GM13976 (cell line): ENCODE measurements around the gene ME2.

Experiments used
- DNase-seq: peaks from one replicate; pipeline ENCODE4 v3.0.0; 2012; ENCODE audit warnings: low spot score
- CTCF ChIP-seq: IDR thresholded peaks from 2 replicates; pipeline ENCODE4 v1.5.1; 2012; ENCODE audit warnings: borderline replicate concordance, mild to moderate bottlenecking; ENCODE audit not compliant: insufficient read depth; ENCODE audit errors: extremely low read depth, missing control alignments, control extremely low read depth
- in situ Hi-C: fragments of 300-500 bp; cut with MboI; formaldehyde crosslinking; loops from one replicate; pipeline ENCODE4 v1.12.0; 2022; ENCODE audit warnings: low sequenced_read_pairs, mixed read lengths, inconsistent platforms; ENCODE audit not compliant: unreplicated experiment

ME2 gene

GRCh38 chr18:50839996-50840395 lies 38.9 kb upstream of the ME2 start:
- in situ Hi-C loops: no loop called here
- DNase-seq: no peak
- no peak for TF ChIP-seq CTCF

GRCh38 chr18:50842846-50843245 lies 36.1 kb upstream of the ME2 start:
- in situ Hi-C loops: no loop called here
- no peak for TF ChIP-seq CTCF
- DNase-seq: no peak

- no peak for TF ChIP-seq CTCF
- DNase-seq: no peak
- in situ Hi-C loops: no loop called here
These were observed 34.4 kb upstream of the ME2 start for GRCh38 chr18:50844554-50844953.

- no peak for DNase-seq
- in situ Hi-C loops: no loop called here
These were observed 34.0 kb upstream of the ME2 start for GRCh38 chr18:50844960-50845359.

GRCh38 chr18:50847192-50847591 lies 31.7 kb upstream of the ME2 start:
- TF ChIP-seq CTCF: no peak
- no peak for DNase-seq
- in situ Hi-C loops: no loop called here

More at GRCh38 chr18:50844960-50845359, 34.0 kb upstream of the ME2 start:
- TF ChIP-seq CTCF: no peak

- in situ Hi-C loops: no loop called here
- TF ChIP-seq CTCF: no peak
- DNase-seq: no peak
These were observed 30.8 kb upstream of the ME2 start for GRCh38 chr18:50848061-50848551.

- TF ChIP-seq CTCF: no peak
- DNase-seq: no peak
- in situ Hi-C loops: no loop called here
These were observed 29.9 kb upstream of the ME2 start for GRCh38 chr18:50848991-50849390.
